ENCODE results near the gene DNAJB6.
A peak's percentile ranks its signal among the peaks of the same experiment; 100 is the strongest.

Gene DNAJB6

GRCh38 chr7:157438121-157439025 is 101.6 kb downstream of the DNAJB6 start:
- H3K9me3 ChIP-seq (ENCODE audit: insufficient read depth, low read length): no peaks in the 10 kb centered on the region
- H3K4me3 ChIP-seq (ENCODE audit: low read length): no peak overlapping the region
- no peak overlapping the region for H3K27ac ChIP-seq (ENCODE audit: low read length)
- no peaks in the 10 kb centered on the region for H3K79me2 ChIP-seq (ENCODE audit: low read length)
- no peaks in the 10 kb centered on the region for H4K20me1 ChIP-seq (ENCODE audit: insufficient read depth, low read length)
- H3K4me2 ChIP-seq (ENCODE audit: low read length): no peak overlapping the region
- TF ChIP-seq EZH2phosphoT487 (IDR thresholded peaks at IDR 0.05; ENCODE audit: low read depth) (no peak), CTCF (IDR thresholded peaks at IDR 0.05; ENCODE audit: low read depth, low read length) (no peak)
- peaks cover 5% of the 10 kb centered on the region; the same call in 1 of the 2 replicates for H3K4me1 ChIP-seq (ENCODE audit: low read length)
- H3K36me3 ChIP-seq (replicated peaks; ENCODE audit: low read depth, low read length): no peaks in the 10 kb centered on the region
- no peak overlapping the region for H2AFZ ChIP-seq (ENCODE audit: low read depth, low read length)
- no peaks in the 10 kb centered on the region for H3K27me3 ChIP-seq (ENCODE audit: low read depth, low read length)
- no peak overlapping the region for H3K9ac ChIP-seq (ENCODE audit: low read length)

GRCh38 chr7:157439149-157439548 is 102.3 kb downstream of the DNAJB6 start:
- no peaks in the 10 kb centered on the region for H3K79me2 ChIP-seq (ENCODE audit: low read length)
- no peak overlapping the region for H2AFZ ChIP-seq (ENCODE audit: low read depth, low read length)
- no peak overlapping the region for H3K9ac ChIP-seq (ENCODE audit: low read length)
- H3K27me3 ChIP-seq (ENCODE audit: low read depth, low read length): no peaks in the 10 kb centered on the region
- H3K4me1 ChIP-seq (ENCODE audit: low read length): peaks cover 5% of the 10 kb centered on the region; the same call in 1 of the 2 replicates
- H3K9me3 ChIP-seq (ENCODE audit: insufficient read depth, low read length): no peaks in the 10 kb centered on the region
- H3K36me3 ChIP-seq (replicated peaks; ENCODE audit: low read depth, low read length): no peaks in the 10 kb centered on the region
- H3K27ac ChIP-seq (ENCODE audit: low read length): no peak overlapping the region
- H4K20me1 ChIP-seq (ENCODE audit: insufficient read depth, low read length): no peaks in the 10 kb centered on the region
- H3K4me2 ChIP-seq (ENCODE audit: low read length): no peak overlapping the region
- no peak for TF ChIP-seq EZH2phosphoT487 (IDR thresholded peaks at IDR 0.05; ENCODE audit: low read depth)
- TF ChIP-seq CTCF (IDR thresholded peaks at IDR 0.05; ENCODE audit: low read depth, low read length): no peak
- no peak overlapping the region for H3K4me3 ChIP-seq (ENCODE audit: low read length)

- H3K79me2 ChIP-seq (ENCODE audit: low read length): no peaks in the 10 kb centered on the region
- H3K36me3 ChIP-seq (replicated peaks; ENCODE audit: low read depth, low read length): no peaks in the 10 kb centered on the region
- no peak for TF ChIP-seq CTCF (IDR thresholded peaks at IDR 0.05; ENCODE audit: low read depth, low read length)
- TF ChIP-seq EZH2phosphoT487 (IDR thresholded peaks at IDR 0.05; ENCODE audit: low read depth): no peak
- no peak overlapping the region for H3K4me2 ChIP-seq (ENCODE audit: low read length)
- H3K9ac ChIP-seq (ENCODE audit: low read length): no peak overlapping the region
- no peaks in the 10 kb centered on the region for H4K20me1 ChIP-seq (ENCODE audit: insufficient read depth, low read length)
- no peaks in the 10 kb centered on the region for H3K27me3 ChIP-seq (ENCODE audit: low read depth, low read length)
- no peak overlapping the region for H3K4me3 ChIP-seq (ENCODE audit: low read length)
- no peak overlapping the region for H2AFZ ChIP-seq (ENCODE audit: low read depth, low read length)
- peaks cover 5% of the 10 kb centered on the region; the same call in 1 of the 2 replicates for H3K4me1 ChIP-seq (ENCODE audit: low read length)
- no peak overlapping the region for H3K27ac ChIP-seq (ENCODE audit: low read length)
- no peaks in the 10 kb centered on the region for H3K9me3 ChIP-seq (ENCODE audit: insufficient read depth, low read length)
These were observed 103.0 kb downstream of the DNAJB6 start for GRCh38 chr7:157439761-157440160.

- 0 out of 2 replicates have a peak overlapping the region, but pooled peaks have one; percentile 7 for H3K4me2 ChIP-seq (ENCODE audit: low read length)
- H2AFZ ChIP-seq (ENCODE audit: low read depth, low read length): no peak overlapping the region
- no peaks in the 10 kb centered on the region for H3K9me3 ChIP-seq (ENCODE audit: insufficient read depth, low read length)
- no peak overlapping the region for H3K9ac ChIP-seq (ENCODE audit: low read length)
- no peaks in the 10 kb centered on the region for H3K27me3 ChIP-seq (ENCODE audit: low read depth, low read length)
- TF ChIP-seq EZH2phosphoT487 (IDR thresholded peaks at IDR 0.05; ENCODE audit: low read depth) (no peak), CTCF (IDR thresholded peaks at IDR 0.05; ENCODE audit: low read depth, low read length) (no peak)
- H4K20me1 ChIP-seq (ENCODE audit: insufficient read depth, low read length): no peaks in the 10 kb centered on the region
- no peak overlapping the region for H3K27ac ChIP-seq (ENCODE audit: low read length)
- no peak overlapping the region for H3K4me3 ChIP-seq (ENCODE audit: low read length)
- no peaks in the 10 kb centered on the region for H3K79me2 ChIP-seq (ENCODE audit: low read length)
- H3K4me1 ChIP-seq (ENCODE audit: low read length): peaks cover 5% of the 10 kb centered on the region; the same call in 1 of the 2 replicates
- no peaks in the 10 kb centered on the region for H3K36me3 ChIP-seq (replicated peaks; ENCODE audit: low read depth, low read length)
These were observed 103.7 kb downstream of the DNAJB6 start for GRCh38 chr7:157440346-157441022.
